Right lobe of liver (tissue), 6 donors: ENCODE measurements around the gene QPCT. TPM values are rescaled to one million over a fixed set of nuclear protein-coding genes. Genes with fewer than 3 reads are reported as not detected.

Experiments used
- ATAC-seq, 4 donors: fragments of 200-7000 bp; cut with Tn5 transposase; one replicate each; pipeline ENCODE4 v1.9.1; 2020; ENCODE audit warnings: mild to moderate bottlenecking in 4 of 4, moderate library complexity in 4 of 4
- DNase-seq, 3 donors: peaks; one replicate each; pipeline ENCODE4 v3.0.0-alpha.2; 2020
- H3K27ac ChIP-seq, 3 donors: fragments of 200-600 bp; one replicate each; pipeline ENCODE4 v1.8.0; 2022
- H3K27me3 ChIP-seq, 2 donors: fragments of 200-600 bp; one replicate each; pipeline ENCODE4 v1.8.0; 2022
- H3K36me3 ChIP-seq, 4 donors: fragments of 200-600 bp; sonication (generic) in 1 of 4; one replicate each; pipeline versions ENCODE4 v1.5.1 to v1.8.0; 2017 to 2022; ENCODE audit warnings: control low read depth in 1 of 4
- H3K4me1 ChIP-seq, 4 donors: fragments of 200-600 bp; sonication (generic) in 1 of 4; one replicate each; pipeline versions ENCODE4 v1.5.1 to v1.8.0; 2017 to 2022; ENCODE audit warnings: control low read depth in 1 of 4
- H3K4me3 ChIP-seq, 3 donors: fragments of 200-600 bp; one replicate each; pipeline ENCODE4 v1.8.0; 2022
- H3K9me3 ChIP-seq, 4 donors: fragments of 200-600 bp; sonication (generic) in 1 of 4; one replicate each; pipeline versions ENCODE4 v1.5.1 to v1.8.0; 2017 to 2022; ENCODE audit warnings: control low read depth in 1 of 4
- CTCF ChIP-seq, 4 donors: fragments of 200-600 bp in 3 of 4; fragments of 450-650 bp in 1 of 4; IDR thresholded peaks; one replicate each; pipeline versions ENCODE4 v1.5.1 to v1.8.0; 2016 to 2022; ENCODE audit warnings: antibody characterized with exemption in 4 of 4, mild to moderate bottlenecking in 2 of 4
- POLR2A ChIP-seq: fragments of 450-650 bp; IDR thresholded peaks from one replicate; pipeline ENCODE4 v1.6.1; 2017; ENCODE audit warnings: antibody characterized with exemption, mild to moderate bottlenecking
- WGBS: methylation state at CpG from one replicate; pipeline ENCODE4 v1.1.6; 2018; ENCODE audit warnings: low coverage, low lambda C conversion rate; ENCODE audit not compliant: insufficient coverage; ENCODE audit errors: missing lambda C conversion rate; 5-methylcytosine and 5-hydroxymethylcytosine counted together
- intact Hi-C, 2 donors: fragments of 100-400 bp; cut with DNase I; formaldehyde crosslinking; loops; one replicate each; pipeline versions ENCODE4 v1.11.2 to v1.14.1; 2022
- total RNA-seq, 6 experiments: library from RNA; depleted of rRNA in 2 of 6; stranded (reverse); fragments of >200 nt in 2 of 6; fragmentation: NEBNext Ultra II Directional in 3 of 6; extraction: Animal tissue kit (Norgen Biotek cat#: 25700) in 3 of 6; gene quantifications; one replicate each; pipeline versions ENCODE4 v1.1.0 to v1.2.4, GENCODE V29; 2016 to 2023
- donor health status: DM: no; HTN: yes; CAD: no.
- donor health status: DM: no; HTN: no; CAD: no.
- donor health status: DM: no; HTN: no; CAD: no.
- donor health status: DM: no; HTN: yes; CAD: no.
- donor health status: DM: no; HTN: yes; CAD: no.

Gene QPCT
- total RNA-seq, 6 experiments from 2014 or later = 0.55 to 1.5 (median 1.1) TPM

GRCh38 chr2:37326285-37326684 lies 18.1 kb upstream of the QPCT start:
- Histone ChIP-seq H3K4me1 (peaks cover 0 to 23% (median 8%) of the 10 kb centered on the region in 4 donors), H3K36me3 (no peaks in the 10 kb centered on the region), H3K9me3 (no peaks in the 10 kb centered on the region), H3K4me3 (peak overlapping the region in 2 of 3 donors; percentile 80), H3K27ac (peak overlapping the region; percentile 79 to 91 (median 91)), H3K27me3 (no peaks in the 10 kb centered on the region)
- WGBS = 6% methylated on average over 2 of the region's 2 CpGs
- peak in 1 of 3 donors; percentile 70 for DNase-seq
- ATAC-seq = peak; percentile 62 to 74 (median 67)
- no peak for TF ChIP-seq CTCF (IDR thresholded peaks at IDR 0.05)
- TF ChIP-seq POLR2A = no peak
- intact Hi-C loops = no loop called here

- intact Hi-C loops = no loop called here
- Histone ChIP-seq H3K27me3 (no peaks in the 10 kb centered on the region), H3K36me3 (no peaks in the 10 kb centered on the region), H3K9me3 (no peaks in the 10 kb centered on the region), H3K27ac (peak overlapping the region in 2 of 3 donors; percentile 79 to 91), H3K4me3 (peak overlapping the region in 2 of 3 donors; percentile 80), H3K4me1 (peaks cover 0 to 23% (median 8%) of the 10 kb centered on the region in 4 donors)
- DNase-seq (no peak), ATAC-seq (no peak)
- WGBS = 67% methylated on average over 8 of the region's 8 CpGs
- no peak for TF ChIP-seq CTCF (IDR thresholded peaks at IDR 0.05)
- TF ChIP-seq POLR2A = no peak
These were observed 17.4 kb upstream of the QPCT start for GRCh38 chr2:37326866-37327634.

- no peak for ATAC-seq
These were observed 13.7 kb upstream of the QPCT start for GRCh38 chr2:37330681-37331080.

GRCh38 chr2:37332560-37332959 lies 11.9 kb upstream of the QPCT start:
- Histone ChIP-seq H3K4me1 (no peaks in the 10 kb centered on the region), H3K27ac (no peak overlapping the region), H3K9me3 (no peaks in the 10 kb centered on the region), H3K27me3 (no peaks in the 10 kb centered on the region), H3K4me3 (no peak overlapping the region), H3K36me3 (no peaks in the 10 kb centered on the region)
- WGBS = 69% methylated on average over 3 of the region's 3 CpGs
- DNase-seq (no peak), ATAC-seq (no peak)
- TF ChIP-seq CTCF (IDR thresholded peaks at IDR 0.05) (no peak), POLR2A (no peak)
- intact Hi-C loops = no loop called here

More at GRCh38 chr2:37330681-37331080, 13.7 kb upstream of the QPCT start:
- DNase-seq = no peak
- Histone ChIP-seq H3K4me1 (peaks cover 0 to 14% (median 6%) of the 10 kb centered on the region in 4 donors), H3K27me3 (no peaks in the 10 kb centered on the region), H3K4me3 (no peak overlapping the region), H3K27ac (no peak overlapping the region), H3K36me3 (no peaks in the 10 kb centered on the region), H3K9me3 (no peaks in the 10 kb centered on the region)
- no peak for TF ChIP-seq POLR2A
- no peak for TF ChIP-seq CTCF (IDR thresholded peaks at IDR 0.05)
- intact Hi-C loops = no loop called here
